HepG2 (cell line): ENCODE results near the gene PIP5K1A. TPM values are rescaled to one million over a fixed set of nuclear protein-coding genes. Genes with fewer than 3 reads are reported as not detected.

ENCODE experiments used
- ATAC-seq: fragments of 200-7000 bp; cut with Tn5 transposase; 3 replicates; pipeline ENCODE4 v1.9.1; 2020; ENCODE audit warnings: mild to moderate bottlenecking, moderate library complexity
- BruUV-seq: library from RNA; stranded (reverse); fragments of 400-500 nt; replicated peaks from 2 replicates; lab custom pipeline; 2021; lab: Mats Ljungman, UMichigan
- CTCF ChIA-PET: fragments of 300-600 bp; formaldehyde crosslinking; extraction: SDS; loops from one replicate; lab custom pipeline; 2021; ENCODE audit warnings: low total read pairs, inconsistent platforms, low intra/inter-chr PET ratio; lab: Yijun Ruan, JAX
- POLR2A ChIA-PET: fragments of 350-600 bp; sonication (Branson Sonifier 250); formaldehyde crosslinking; loops from one replicate; lab custom pipeline; 2020; ENCODE audit warnings: antibody characterized with exemption, inconsistent platforms; lab: Yijun Ruan, JAX
- DNase-seq: peaks from one replicate; pipeline ENCODE4 v3.0.0-alpha.2; 2015; ENCODE audit warnings: low spot score
- FAIRE-seq: peaks from 3 replicates; lab custom pipeline; 2011; peaks lifted over from hg19 to GRCh38; lab: Jason Lieb, UNC
- H2AFZ ChIP-seq: one replicate; pipeline ENCODE4 v1.6.1; 2011; ENCODE audit warnings: low read length, inconsistent platforms
- H3K27ac ChIP-seq: fragments of 300-600 bp; 3 replicates; pipeline ENCODE4 v1.8.0; 2011; ENCODE audit warnings: mixed run types, mild to moderate bottlenecking, mixed read lengths, low read length, inconsistent platforms; ENCODE audit not compliant: insufficient read depth; ENCODE audit errors: extremely low read length
- H3K27me3 ChIP-seq, 2 experiments: fragments of 200-600 bp in 1 of 2; 2 replicates in 1 of 2; 3 replicates in 1 of 2; pipeline versions ENCODE4 v1.6.0 to v1.8.0; 2011; ENCODE audit warnings: low read length in 2 of 2, mild to moderate bottlenecking in 2 of 2, moderate library complexity in 2 of 2, inconsistent platforms in 1 of 2; ENCODE audit not compliant: insufficient read depth in 2 of 2, control insufficient read depth in 1 of 2
- H3K36me3 ChIP-seq, 2 experiments: fragments of 200-600 bp in 1 of 2; replicated peaks in 1 of 2; 2 replicates in 1 of 2; 3 replicates in 1 of 2; pipeline versions ENCODE4 v1.5.1 to v1.8.0; 2011; ENCODE audit warnings: low read length in 2 of 2, inconsistent platforms in 1 of 2; ENCODE audit not compliant: insufficient read depth in 2 of 2, control insufficient read depth in 1 of 2
- H3K4me1 ChIP-seq: 2 replicates; pipeline ENCODE4 v1.5.1; 2012; ENCODE audit warnings: low read length, inconsistent platforms; ENCODE audit not compliant: insufficient read depth
- H3K4me2 ChIP-seq: 2 replicates; pipeline ENCODE4 v1.6.0; 2011; ENCODE audit warnings: low read depth, low read length, inconsistent platforms
- H3K4me3 ChIP-seq, 3 experiments: fragments of 200-600 bp in 1 of 3; sonication (generic), shearing (Covaris generic) in 1 of 3; replicated peaks in 1 of 3; 2 replicates each; pipeline ENCODE4 v1.5.1; 2011 to 2016; ENCODE audit warnings: low read length in 3 of 3, inconsistent platforms in 2 of 3, low read depth in 2 of 3, mild to moderate bottlenecking in 2 of 3, control low read depth in 1 of 3, mixed read lengths in 1 of 3; ENCODE audit not compliant: insufficient read depth in 1 of 3
- H3K79me2 ChIP-seq: one replicate; pipeline ENCODE4 v1.6.1; 2011; ENCODE audit warnings: low read length, inconsistent platforms; ENCODE audit not compliant: insufficient read depth
- H3K9ac ChIP-seq: 2 replicates; pipeline ENCODE4 v1.6.0; 2011; ENCODE audit warnings: mild to moderate bottlenecking, low read depth, low read length, inconsistent platforms; ENCODE audit not compliant: insufficient read depth
- H3K9me3 ChIP-seq: 2 replicates; pipeline ENCODE4 v1.5.1; 2012; ENCODE audit warnings: mild to moderate bottlenecking, low read length
- H4K20me1 ChIP-seq: 2 replicates; pipeline ENCODE4 v1.6.0; 2011; ENCODE audit warnings: inconsistent platforms, mild to moderate bottlenecking, low read length, moderate library complexity; ENCODE audit not compliant: insufficient read depth
- AGO2 ChIP-seq: fragments of 200-400 bp; formaldehyde crosslinking; optimal IDR thresholded peaks from 2 replicates; pipeline ENCODE3; 2017; ENCODE audit warnings: mild to moderate bottlenecking, low read depth, low read length, moderate library complexity
- HMGXB4 ChIP-seq, 2 experiments: sonication (generic) in 1 of 2; formaldehyde crosslinking in 1 of 2; IDR thresholded peaks; 2 replicates each; pipeline versions ENCODE4 v1.4.0 to v1.6.1; 2018 to 2020; ENCODE audit warnings: missing genetic modification reagents in 2 of 2, borderline replicate concordance in 1 of 2, low read depth in 1 of 2, mild to moderate bottlenecking in 1 of 2, missing biosample characterization in 1 of 2
- HNF1B ChIP-seq: sonication (generic); formaldehyde crosslinking; IDR thresholded peaks from 2 replicates; pipeline ENCODE4 v1.5.1; 2020; ENCODE audit warnings: mild to moderate bottlenecking, moderate library complexity, missing genetic modification reagents
- NKX3-1 ChIP-seq: sonication (generic); formaldehyde crosslinking; IDR thresholded peaks from 2 replicates; pipeline ENCODE4 v1.5.0; 2020; ENCODE audit warnings: missing genetic modification reagents
- POLR2G ChIP-seq: fragments of 200-400 bp; formaldehyde crosslinking; IDR thresholded peaks from 2 replicates; pipeline ENCODE4 v1.6.1; 2018; ENCODE audit warnings: mild to moderate bottlenecking, low read depth, low read length, moderate library complexity
- SRY ChIP-seq: sonication (generic); formaldehyde crosslinking; IDR thresholded peaks from 2 replicates; pipeline ENCODE4 v1.8.0; 2022; ENCODE audit warnings: mild to moderate bottlenecking, missing genetic modification reagents
- ZNF749 ChIP-seq: sonication (generic); formaldehyde crosslinking; IDR thresholded peaks from 2 replicates; pipeline ENCODE4 v1.8.0; 2022; ENCODE audit warnings: mild to moderate bottlenecking, missing genetic modification reagents, moderate library complexity, borderline replicate concordance
- ZSCAN5A ChIP-seq: sonication (generic); formaldehyde crosslinking; IDR thresholded peaks from 2 replicates; pipeline ENCODE4 v1.8.0; 2022; ENCODE audit warnings: mild to moderate bottlenecking, missing genetic modification reagents, borderline replicate concordance
- WGBS: methylation state at CpG from one replicate; pipeline ENCODE4 v1.1.6; 2017; ENCODE audit warnings: low lambda C conversion rate; 5-methylcytosine and 5-hydroxymethylcytosine counted together
- in situ Hi-C: cut with HindIII; loops from 2 replicates; pipeline ENCODE4 v1.10.0; 2017; ENCODE audit warnings: low pct_unique_long_range_greater_than_20kb; ENCODE audit not compliant: extremely low pct_ligation_motif_present
- intact Hi-C: fragments of 100-400 bp; cut with micrococcal nuclease; formaldehyde crosslinking; loops from one replicate; pipeline ENCODE4 v1.10.0; 2022; ENCODE audit not compliant: unreplicated experiment
- polyA plus RNA-seq, 8 experiments: library from polyadenylated mRNA; depleted of rRNA in 3 of 8; stranded (reverse) in 7 of 8; unstranded in 1 of 8; fragments of >200 nt; fragmentation: Illumina TruSeq in 4 of 8; extraction: Trizol in 4 of 8; gene quantifications; 2 replicates each; pipeline versions ENCODE4 v1.2.1 to v1.2.3, GENCODE V29; 2011 to 2016; ENCODE audit warnings: low read depth in 4 of 8, missing spikeins in 1 of 8, mixed read lengths in 1 of 8; ENCODE audit not compliant: insufficient read depth in 1 of 8
- total RNA-seq, 5 experiments: library from RNA; depleted of rRNA; stranded (reverse); fragments of >200 nt; fragmentation: Illumina TruSeq; extraction: Trizol; gene quantifications; 2 replicates each; pipeline ENCODE4 v1.2.3, GENCODE V29; 2016; ENCODE audit warnings: low read depth in 1 of 5

PIP5K1A gene
- total and polyA plus RNA-seq, 2 of the 13 experiments (the other 11 are each of a cell fraction or from before 2014, with no cell fraction given): 45.3 to 65.1 TPM

- no peak for TF ChIP-seq HNF1B (CRISPR knock-in tag)
- TF ChIP-seq, all 625 proteins: peak for 11
These were observed 94.1 kb downstream of the PIP5K1A start (continued) for GRCh38 chr1:151292207-151293030.

- peak; percentile 20 for ATAC-seq
- 0 out of 2 replicates have a peak, but pooled peaks have one; percentile 11 for TF ChIP-seq ZSCAN5A (CRISPR knock-in tag)
- no peak for TF ChIP-seq HMGXB4 (CRISPR knock-in tag; IDR thresholded peaks at IDR 0.05; ENCODE audit: borderline replicate concordance in 1 of 2, low read depth in 1 of 2)
- TF ChIP-seq SRY (CRISPR knock-in tag): no peak
- peak; percentile 8; the same call in 1 of the 2 replicates for TF ChIP-seq POLR2G
- TF ChIP-seq ZNF749 (CRISPR knock-in tag): no peak
- peak; percentile 26 for TF ChIP-seq AGO2
- no peak for TF ChIP-seq NKX3-1 (CRISPR knock-in tag)
- no peak overlapping the region for H2AFZ ChIP-seq
- CTCF ChIA-PET: no interaction called here
- intact Hi-C loops: no loop called here
- H3K36me3 ChIP-seq: peaks cover 39 to 74% of the 10 kb centered on the region in 2 experiments
- H3K9me3 ChIP-seq: no peaks in the 10 kb centered on the region
- in situ Hi-C loops: no loop called here
- no peaks in the 10 kb centered on the region for H3K4me1 ChIP-seq
- H3K4me2 ChIP-seq: no peak overlapping the region
- no peak for FAIRE-seq
- no peak for DNase-seq
- H3K27me3 ChIP-seq: no peaks in the 10 kb centered on the region
- H3K79me2 ChIP-seq: no peaks in the 10 kb centered on the region
- H3K9ac ChIP-seq: no peak overlapping the region
- no TSS peak for BruUV-seq
- POLR2A ChIA-PET: interaction anchor here (1.5 kb wide), 2 partner anchors 10 to 11 kb away, joined by 4 to 6 read pairs; partner anchors contain the start of gene ZNF687
- no peak overlapping the region for H3K4me3 ChIP-seq
- 96% methylated on average over 4 of the region's 6 CpGs for WGBS
- 0 out of 2 replicates have a peak, but pooled peaks cover 4% of the 10 kb centered on the region for H4K20me1 ChIP-seq
- H3K27ac ChIP-seq: no peak overlapping the region
These were observed 94.7 kb downstream of the PIP5K1A start for GRCh38 chr1:151293093-151293492.
